22Rv1 (cell line): ENCODE results near the gene WWOX.

ENCODE experiments used
- CTCF ChIP-seq: fragments of 450-650 bp; IDR thresholded peaks from 2 replicates; pipeline ENCODE4 v1.5.1; 2017; ENCODE audit warnings: mild to moderate bottlenecking
- ZFX ChIP-seq: fragments of 450-650 bp; IDR thresholded peaks from 2 replicates; pipeline ENCODE4 v1.6.1; 2017; ENCODE audit warnings: antibody characterized with exemption, borderline replicate concordance

- TF ChIP-seq CTCF: no peak
- no peak for TF ChIP-seq ZFX
Observed at GRCh38 chr16:78431004-78431670, 331.7 kb downstream of the WWOX start.
